Activated CD4-positive, alpha-beta T cell treated with anti-CD3 and anti-CD28 coated beads for 4 hours (primary cell): Measurements from ENCODE around the gene NNAT.

Experiments used
- DNase-seq, 2 donors: peaks; one replicate each; pipeline ENCODE4 v3.0.0-alpha.2; 2020

Gene NNAT

DNA sequence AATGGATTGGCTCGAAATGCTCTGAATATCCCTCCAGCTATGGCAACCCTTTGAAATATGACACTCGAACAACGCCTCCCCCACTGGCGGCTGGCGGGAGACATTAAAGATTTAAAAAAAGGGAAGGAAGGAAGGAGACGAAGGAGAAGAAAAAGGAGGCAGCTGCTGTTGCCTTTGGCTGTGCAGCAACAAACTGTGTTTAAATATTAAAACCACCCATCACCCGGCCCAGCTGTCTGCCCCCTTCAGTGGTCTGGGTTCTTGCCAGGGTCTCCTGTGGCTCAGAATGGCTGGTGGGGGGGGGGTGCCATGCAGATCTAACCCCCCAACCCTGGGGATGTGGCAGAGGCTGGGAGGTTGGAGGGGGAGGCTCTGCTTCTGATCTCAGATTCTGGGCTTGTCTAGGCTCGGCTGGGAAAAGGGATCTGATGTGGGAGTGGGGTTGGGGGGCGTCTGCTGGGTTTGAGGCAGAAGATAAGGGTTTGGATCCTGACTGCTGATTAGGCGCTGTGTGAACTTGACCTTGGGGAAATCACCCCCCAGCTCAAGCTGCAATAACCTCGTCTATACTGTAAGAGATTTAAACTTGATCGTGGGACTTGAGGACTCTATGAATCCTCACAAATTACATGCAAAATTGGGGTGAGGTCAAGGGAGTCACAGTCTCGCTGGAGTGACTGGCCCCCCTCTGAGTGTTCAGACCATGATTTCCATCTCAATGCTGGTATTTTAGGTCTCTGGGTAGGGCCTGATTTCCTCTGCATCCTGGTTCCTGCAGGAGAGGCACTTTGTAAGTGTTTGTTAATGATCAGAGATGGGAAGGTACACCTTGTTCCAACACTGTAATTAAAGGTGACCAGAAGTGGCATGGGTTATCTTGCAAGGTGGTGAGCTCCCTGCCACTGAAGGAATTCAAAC, 46.9 kb downstream of the NNAT start:
- DNase-seq: no peak

DNA sequence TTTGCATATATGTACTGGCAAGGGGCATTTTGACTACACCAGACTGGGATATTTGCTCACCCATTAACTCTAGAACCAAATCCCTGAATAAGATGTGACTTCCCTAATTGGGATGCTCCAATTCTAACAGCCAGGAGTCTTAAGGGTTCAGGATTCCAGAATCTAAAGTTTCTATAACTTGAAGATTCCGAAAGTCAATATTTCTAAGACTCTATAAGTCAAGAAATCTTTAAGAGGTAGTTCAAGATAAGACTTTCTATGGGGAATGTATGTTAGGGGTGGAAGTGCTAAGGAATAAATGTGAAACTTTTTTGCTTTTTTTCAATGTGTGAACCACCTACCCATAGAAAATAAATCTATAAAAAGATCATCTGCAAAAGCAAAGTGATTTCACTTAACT, 49.4 kb downstream of the NNAT start:
- no peak for DNase-seq

DNA sequence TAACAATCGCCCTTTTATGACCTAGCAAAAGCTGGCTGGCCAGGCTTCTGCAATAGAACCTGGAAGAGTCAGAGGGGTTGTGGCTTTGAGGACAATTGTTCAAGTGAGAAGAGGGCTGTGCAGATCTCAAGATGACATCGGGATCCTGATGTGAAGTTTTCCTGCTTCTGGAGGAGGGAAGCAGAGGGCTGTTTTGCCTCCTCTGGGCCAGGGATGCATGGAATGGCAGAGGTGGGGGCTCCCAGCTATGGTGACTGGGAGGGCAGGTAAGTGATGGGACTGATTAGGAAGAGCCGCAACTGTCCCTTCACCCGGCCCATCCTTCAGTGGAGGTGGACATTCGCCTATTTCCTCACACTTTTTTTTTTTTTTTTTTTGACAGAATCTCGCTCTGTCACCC, 50.0 kb downstream of the NNAT start:
- no peak for DNase-seq
